Loucy (cell line): Measurements from ENCODE around the gene RWDD3.

Experiments
- H2AFZ ChIP-seq: fragments of 200-600 bp; sonication (generic); 2 replicates; pipeline ENCODE4 v1.6.0; 2016; ENCODE audit warnings: antibody characterized with exemption, mild to moderate bottlenecking, low read length, moderate library complexity
- H3F3A ChIP-seq: fragments of 200-600 bp; 2 replicates; pipeline ENCODE4 v1.6.0; 2016; ENCODE audit warnings: antibody characterized with exemption, low read depth, mild to moderate bottlenecking
- H3K27me3 ChIP-seq: fragments of 200-600 bp; sonication (generic); 2 replicates; pipeline ENCODE4 v1.6.1; 2014; ENCODE audit warnings: low read length, mild to moderate bottlenecking; ENCODE audit not compliant: insufficient read depth, poor library complexity, severe bottlenecking
- H3K36me3 ChIP-seq: fragments of 200-600 bp; sonication (generic); 2 replicates; pipeline ENCODE4 v1.6.1; 2016; ENCODE audit warnings: low read length; ENCODE audit not compliant: insufficient read depth
- H3K4me1 ChIP-seq: fragments of 200-600 bp; sonication (generic); 2 replicates; pipeline ENCODE4 v1.5.1; 2014; ENCODE audit warnings: low read length, mild to moderate bottlenecking; ENCODE audit not compliant: insufficient read depth, poor library complexity, severe bottlenecking
- H3K4me2 ChIP-seq: fragments of 200-600 bp; sonication (generic); 2 replicates; pipeline ENCODE4 v1.6.0; 2014; ENCODE audit warnings: antibody characterized with exemption, low read length, low read depth, mild to moderate bottlenecking; ENCODE audit not compliant: poor library complexity, severe bottlenecking
- H3K4me3 ChIP-seq: fragments of 200-600 bp; sonication (generic); 2 replicates; pipeline ENCODE4 v1.5.1; 2014; ENCODE audit warnings: low read length, mild to moderate bottlenecking, mixed read lengths; ENCODE audit not compliant: poor library complexity, severe bottlenecking
- H3K79me2 ChIP-seq: fragments of 200-600 bp; sonication (generic); 2 replicates; pipeline ENCODE4 v1.6.1; 2014; ENCODE audit warnings: low read length; ENCODE audit not compliant: insufficient read depth
- H3K9ac ChIP-seq: fragments of 200-600 bp; sonication (generic); 2 replicates; pipeline ENCODE4 v1.6.0; 2014; ENCODE audit warnings: mild to moderate bottlenecking, low read depth, low read length, moderate library complexity; ENCODE audit not compliant: poor library complexity, severe bottlenecking
- H3K9me2 ChIP-seq: fragments of 200-600 bp; sonication (generic); replicated peaks from 2 replicates; pipeline ENCODE4 v1.6.1; 2016; ENCODE audit warnings: low read depth, low read length, mixed read lengths
- H3K9me3 ChIP-seq: fragments of 200-600 bp; sonication (generic); 2 replicates; pipeline ENCODE4 v1.6.1; 2014; ENCODE audit warnings: mild to moderate bottlenecking, antibody characterized with exemption, low read length, low read depth; ENCODE audit not compliant: insufficient read depth
- H4K20me1 ChIP-seq: fragments of 200-600 bp; sonication (generic); 2 replicates; pipeline ENCODE4 v1.6.0; 2014; ENCODE audit warnings: antibody characterized with exemption, low read length, mild to moderate bottlenecking; ENCODE audit not compliant: insufficient read depth, poor library complexity, severe bottlenecking
- EZH2phosphoT487 ChIP-seq: fragments of 200-600 bp; IDR thresholded peaks from 2 replicates; pipeline ENCODE4 v1.6.1; 2018; ENCODE audit warnings: antibody characterized with exemption, mild to moderate bottlenecking, moderate library complexity, borderline replicate concordance
- TF ChIP-seq, protein P1 (sequence below): fragments of 200-600 bp; sonication (generic); conservative IDR thresholded peaks from 2 replicates; pipeline ENCODE4 v1.5.1; 2014; ENCODE audit warnings: mild to moderate bottlenecking, antibody characterized with exemption, low read length

RWDD3 gene

DNA sequence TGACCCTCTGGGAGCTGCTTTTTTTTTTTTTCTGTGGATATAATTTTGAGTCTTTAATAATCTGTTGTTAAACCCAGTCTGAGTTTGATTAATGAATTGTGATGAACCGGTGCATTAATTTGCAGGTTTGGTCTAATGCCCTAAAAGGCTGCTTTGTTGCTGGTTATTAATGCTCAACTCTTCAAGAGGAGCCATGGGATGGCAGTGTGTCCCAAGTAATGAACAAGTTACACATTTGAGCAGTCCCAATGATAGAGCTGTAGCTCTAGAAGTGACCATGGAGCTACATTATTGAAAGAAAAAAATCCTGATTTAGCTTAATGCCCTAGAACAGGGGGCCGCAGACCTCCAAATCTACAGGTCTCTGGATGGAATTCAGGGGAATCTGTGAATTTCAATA is 53.1 kb downstream of the RWDD3 start:
- no peaks in the 10 kb centered on the region for H3K79me2 ChIP-seq
- no peak overlapping the region for H2AFZ ChIP-seq
- no peak overlapping the region for H3K9ac ChIP-seq
- no peaks in the 10 kb centered on the region for H3F3A ChIP-seq
- H3K4me2 ChIP-seq = no peak overlapping the region
- no peaks in the 10 kb centered on the region for H3K9me2 ChIP-seq
- no peaks in the 10 kb centered on the region for H3K9me3 ChIP-seq
- H4K20me1 ChIP-seq = no peaks in the 10 kb centered on the region
- TF ChIP-seq EZH2phosphoT487 = no peak
- TF ChIP-seq, protein P1, sequence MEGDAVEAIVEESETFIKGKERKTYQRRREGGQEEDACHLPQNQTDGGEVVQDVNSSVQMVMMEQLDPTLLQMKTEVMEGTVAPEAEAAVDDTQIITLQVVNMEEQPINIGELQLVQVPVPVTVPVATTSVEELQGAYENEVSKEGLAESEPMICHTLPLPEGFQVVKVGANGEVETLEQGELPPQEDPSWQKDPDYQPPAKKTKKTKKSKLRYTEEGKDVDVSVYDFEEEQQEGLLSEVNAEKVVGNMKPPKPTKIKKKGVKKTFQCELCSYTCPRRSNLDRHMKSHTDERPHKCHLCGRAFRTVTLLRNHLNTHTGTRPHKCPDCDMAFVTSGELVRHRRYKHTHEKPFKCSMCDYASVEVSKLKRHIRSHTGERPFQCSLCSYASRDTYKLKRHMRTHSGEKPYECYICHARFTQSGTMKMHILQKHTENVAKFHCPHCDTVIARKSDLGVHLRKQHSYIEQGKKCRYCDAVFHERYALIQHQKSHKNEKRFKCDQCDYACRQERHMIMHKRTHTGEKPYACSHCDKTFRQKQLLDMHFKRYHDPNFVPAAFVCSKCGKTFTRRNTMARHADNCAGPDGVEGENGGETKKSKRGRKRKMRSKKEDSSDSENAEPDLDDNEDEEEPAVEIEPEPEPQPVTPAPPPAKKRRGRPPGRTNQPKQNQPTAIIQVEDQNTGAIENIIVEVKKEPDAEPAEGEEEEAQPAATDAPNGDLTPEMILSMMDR = no peak
- no peaks in the 10 kb centered on the region for H3K36me3 ChIP-seq
- no peak overlapping the region for H3K4me3 ChIP-seq
- no peaks in the 10 kb centered on the region for H3K4me1 ChIP-seq
- H3K27me3 ChIP-seq = no peaks in the 10 kb centered on the region

DNA sequence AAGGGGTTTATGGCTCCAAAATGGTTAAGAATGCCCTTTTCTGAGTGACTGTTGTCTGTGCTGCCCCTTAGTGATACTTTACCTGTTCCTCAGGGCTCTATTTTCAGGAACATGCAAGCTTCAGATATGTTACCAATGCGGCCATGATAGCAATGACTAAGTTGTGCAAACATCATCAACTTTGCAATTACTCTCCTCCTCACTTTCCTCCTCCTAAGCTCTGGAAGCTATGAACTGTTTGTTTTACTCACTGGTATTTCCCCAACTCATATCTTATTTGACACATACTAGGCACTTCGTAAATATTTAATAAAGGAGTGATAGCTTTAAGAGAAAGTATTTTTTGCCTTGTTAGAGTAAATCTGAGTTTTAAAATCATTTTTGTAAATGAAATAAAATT is 53.8 kb downstream of the RWDD3 start:
- H3K9me3 ChIP-seq = no peaks in the 10 kb centered on the region
- H3F3A ChIP-seq = no peaks in the 10 kb centered on the region
- H4K20me1 ChIP-seq = no peaks in the 10 kb centered on the region
- H3K36me3 ChIP-seq = no peaks in the 10 kb centered on the region
- no peaks in the 10 kb centered on the region for H3K9me2 ChIP-seq
- H3K27me3 ChIP-seq = no peaks in the 10 kb centered on the region
- H3K79me2 ChIP-seq = no peaks in the 10 kb centered on the region
- H3K4me3 ChIP-seq = no peak overlapping the region
- TF ChIP-seq, protein P1 = no peak
- no peak for TF ChIP-seq EZH2phosphoT487
- no peak overlapping the region for H3K9ac ChIP-seq
- H3K4me2 ChIP-seq = no peak overlapping the region
- no peak overlapping the region for H2AFZ ChIP-seq
- no peaks in the 10 kb centered on the region for H3K4me1 ChIP-seq
